HL-60/S4 (cell line): ENCODE data around the gene MAGI3.

Source experiments
- in situ Hi-C: fragments of 300-500 bp; cut with MboI; formaldehyde crosslinking; loops from 2 replicates; pipeline ENCODE4 v1.14.3; 2022; ENCODE audit warnings: low sequenced_read_pairs

MAGI3 gene

GRCh38 chr1:113652771-113653170, 262.5 kb downstream of the MAGI3 start:
- in situ Hi-C loops = no loop called here

GRCh38 chr1:113653741-113654140, 263.4 kb downstream of the MAGI3 start:
- in situ Hi-C loops = no loop called here

GRCh38 chr1:113654883-113655282, 264.6 kb downstream of the MAGI3 start:
- in situ Hi-C loops = no loop called here

GRCh38 chr1:113657126-113657525, 266.8 kb downstream of the MAGI3 start:
- in situ Hi-C loops = no loop called here

- in situ Hi-C loops = no loop called here
Observed at GRCh38 chr1:113657556-113658063, 267.3 kb downstream of the MAGI3 start.

- in situ Hi-C loops = no loop called here
Observed at GRCh38 chr1:113659035-113659434, 268.7 kb downstream of the MAGI3 start.

GRCh38 chr1:113659556-113659955, 269.2 kb downstream of the MAGI3 start:
- in situ Hi-C loops = no loop called here

GRCh38 chr1:113660088-113660487, 269.8 kb downstream of the MAGI3 start:
- in situ Hi-C loops = no loop called here

- in situ Hi-C loops = no loop called here
Observed at GRCh38 chr1:113662101-113662500, 271.8 kb downstream of the MAGI3 start.

- in situ Hi-C loops = no loop called here
Observed at GRCh38 chr1:113663165-113663951, 273.0 kb downstream of the MAGI3 start.

- in situ Hi-C loops = no loop called here
Observed at GRCh38 chr1:113665071-113665470, 274.8 kb downstream of the MAGI3 start.

GRCh38 chr1:113666126-113666525, 275.8 kb downstream of the MAGI3 start:
- in situ Hi-C loops = no loop called here

GRCh38 chr1:113669988-113670387, 279.7 kb downstream of the MAGI3 start:
- in situ Hi-C loops = no loop called here

GRCh38 chr1:113670650-113671049, 280.3 kb downstream of the MAGI3 start:
- in situ Hi-C loops = no loop called here

GRCh38 chr1:113672491-113672890, 282.2 kb downstream of the MAGI3 start:
- in situ Hi-C loops = no loop called here

GRCh38 chr1:113674591-113674990, 284.3 kb downstream of the MAGI3 start:
- in situ Hi-C loops = no loop called here

GRCh38 chr1:113675302-113675701, 285.0 kb downstream of the MAGI3 start:
- in situ Hi-C loops = no loop called here

GRCh38 chr1:113676524-113676923, 286.2 kb downstream of the MAGI3 start:
- in situ Hi-C loops = no loop called here

- in situ Hi-C loops = no loop called here
Observed at GRCh38 chr1:113677250-113678158, 287.2 kb downstream of the MAGI3 start.

GRCh38 chr1:113678159-113678469, 287.8 kb downstream of the MAGI3 start:
- in situ Hi-C loops = no loop called here

GRCh38 chr1:113681596-113682337, 291.5 kb downstream of the MAGI3 start:
- in situ Hi-C loops = loop anchor here (10.0 kb wide), 1 partner anchor 537 kb away; no protein-coding TSS in a partner anchor
